GM10847 (cell line): Measurements from ENCODE around the gene CCL22.

Experiments
- POLR2A ChIP-seq: IDR thresholded peaks from 2 replicates; pipeline ENCODE4 v1.6.1; 2011; ENCODE audit not compliant: insufficient read length; ENCODE audit errors: extremely low read depth

The CCL22 gene

GRCh38 chr16:57358527-57359095 is at the start of gene CCL22:
TSS of gene CCL22 (plus strand) at chr16:57358783. CDS start at chr16:57358817, 34 bp downstream.
- peak; percentile 45 for TF ChIP-seq POLR2A

- TF ChIP-seq POLR2A, result no peak
These were observed 47.8 kb upstream of the CCL22 start for GRCh38 chr16:57310801-57311200.

- no peak for TF ChIP-seq POLR2A
These were observed 45.1 kb upstream of the CCL22 start for GRCh38 chr16:57313509-57313908.

GRCh38 chr16:57314161-57314785 is 44.3 kb upstream of the CCL22 start:
- no peak for TF ChIP-seq POLR2A

- no peak for TF ChIP-seq POLR2A
These were observed 43.2 kb upstream of the CCL22 start for GRCh38 chr16:57315416-57315815.

GRCh38 chr16:57316390-57317017 is 42.1 kb upstream of the CCL22 start:
- TF ChIP-seq POLR2A, result no peak

- no peak for TF ChIP-seq POLR2A
These were observed 40.2 kb upstream of the CCL22 start for GRCh38 chr16:57318240-57318970.

GRCh38 chr16:57319646-57320045 is 38.9 kb upstream of the CCL22 start:
- no peak for TF ChIP-seq POLR2A

- TF ChIP-seq POLR2A, result no peak
These were observed 33.8 kb upstream of the CCL22 start for GRCh38 chr16:57324749-57325148.

GRCh38 chr16:57325458-57325857 is 33.1 kb upstream of the CCL22 start:
- TF ChIP-seq POLR2A, result no peak

GRCh38 chr16:57329718-57330327 is 28.8 kb upstream of the CCL22 start:
- no peak for TF ChIP-seq POLR2A

- no peak for TF ChIP-seq POLR2A
These were observed 27.2 kb upstream of the CCL22 start for GRCh38 chr16:57331355-57331754.

- TF ChIP-seq POLR2A, result no peak
These were observed 25.2 kb upstream of the CCL22 start for GRCh38 chr16:57333402-57333801.

GRCh38 chr16:57335366-57335765 is 23.2 kb upstream of the CCL22 start:
- TF ChIP-seq POLR2A, result no peak

- no peak for TF ChIP-seq POLR2A
These were observed 17.5 kb upstream of the CCL22 start for GRCh38 chr16:57341062-57341440.
